GM10266 (cell line): Measurements from ENCODE around the gene SUSD1.

ENCODE experiments used
- DNase-seq: peaks from one replicate; pipeline ENCODE4 v3.0.0; 2012; ENCODE audit errors: extremely low spot score
- TF ChIP-seq, protein P1 (sequence below): IDR thresholded peaks from 2 replicates; pipeline ENCODE4 v1.5.1; 2012; ENCODE audit warnings: mild to moderate bottlenecking, low read depth; ENCODE audit not compliant: control insufficient read depth, insufficient read depth; ENCODE audit errors: missing control alignments

Gene SUSD1

DNA sequence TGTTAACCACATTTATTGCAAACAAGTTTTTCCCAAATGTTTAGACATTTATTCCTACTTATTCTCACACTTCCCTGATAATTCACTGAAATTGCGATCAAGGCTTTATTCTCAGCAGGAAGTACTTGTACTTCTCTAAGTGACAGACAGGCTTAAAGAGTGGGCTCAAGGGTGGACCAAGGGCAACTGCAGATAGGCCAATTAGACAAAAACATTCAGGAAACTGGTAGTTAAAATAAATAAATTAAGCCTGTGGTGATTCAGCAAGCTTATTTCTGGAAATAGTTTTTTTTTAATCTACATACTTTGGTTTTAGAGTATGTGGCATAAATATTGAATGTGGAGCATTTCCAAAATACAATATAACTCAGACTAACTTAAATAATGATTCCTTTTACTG, 142.4 kb downstream of the SUSD1 start:
- DNase-seq: no peak
- TF ChIP-seq, protein P1, sequence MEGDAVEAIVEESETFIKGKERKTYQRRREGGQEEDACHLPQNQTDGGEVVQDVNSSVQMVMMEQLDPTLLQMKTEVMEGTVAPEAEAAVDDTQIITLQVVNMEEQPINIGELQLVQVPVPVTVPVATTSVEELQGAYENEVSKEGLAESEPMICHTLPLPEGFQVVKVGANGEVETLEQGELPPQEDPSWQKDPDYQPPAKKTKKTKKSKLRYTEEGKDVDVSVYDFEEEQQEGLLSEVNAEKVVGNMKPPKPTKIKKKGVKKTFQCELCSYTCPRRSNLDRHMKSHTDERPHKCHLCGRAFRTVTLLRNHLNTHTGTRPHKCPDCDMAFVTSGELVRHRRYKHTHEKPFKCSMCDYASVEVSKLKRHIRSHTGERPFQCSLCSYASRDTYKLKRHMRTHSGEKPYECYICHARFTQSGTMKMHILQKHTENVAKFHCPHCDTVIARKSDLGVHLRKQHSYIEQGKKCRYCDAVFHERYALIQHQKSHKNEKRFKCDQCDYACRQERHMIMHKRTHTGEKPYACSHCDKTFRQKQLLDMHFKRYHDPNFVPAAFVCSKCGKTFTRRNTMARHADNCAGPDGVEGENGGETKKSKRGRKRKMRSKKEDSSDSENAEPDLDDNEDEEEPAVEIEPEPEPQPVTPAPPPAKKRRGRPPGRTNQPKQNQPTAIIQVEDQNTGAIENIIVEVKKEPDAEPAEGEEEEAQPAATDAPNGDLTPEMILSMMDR: no peak

DNA sequence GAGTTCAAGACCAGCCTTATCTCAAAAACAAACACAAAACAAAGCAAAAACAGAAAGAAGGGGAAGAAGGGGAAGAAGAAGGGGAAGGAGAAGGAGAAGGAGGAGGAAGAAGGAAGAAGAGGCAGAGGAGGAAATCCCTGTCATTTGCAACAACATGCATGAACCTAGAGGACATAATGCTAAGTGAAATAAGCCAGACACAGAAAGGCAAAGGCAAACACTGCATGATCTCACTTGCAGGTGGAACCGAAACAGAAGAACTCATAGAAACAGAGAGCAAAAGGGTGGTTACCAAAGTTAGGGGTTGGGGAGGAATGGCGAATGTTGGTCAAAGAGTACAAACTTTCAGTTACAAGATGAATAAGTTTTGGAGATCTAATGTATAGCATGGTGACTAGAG, 143.1 kb downstream of the SUSD1 start:
- TF ChIP-seq, protein P1: no peak
- DNase-seq: no peak

DNA sequence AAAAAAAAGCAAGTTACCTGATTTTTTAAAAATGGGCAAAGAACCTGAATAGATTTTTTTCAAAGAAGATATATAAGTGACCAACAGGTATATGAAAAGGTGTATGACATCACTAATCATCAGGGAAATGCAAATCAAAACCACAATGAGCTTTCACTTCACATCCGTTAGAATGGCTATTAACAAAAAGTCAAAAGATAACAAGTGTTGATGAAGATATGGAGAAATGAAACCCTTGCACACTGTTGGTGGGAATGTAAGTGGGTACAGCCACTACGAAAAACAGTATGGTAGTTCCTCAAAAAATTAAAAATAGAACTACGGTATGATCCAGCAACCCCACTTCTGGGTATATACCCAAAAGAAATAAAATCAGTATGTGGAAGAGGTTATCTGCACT, 143.7 kb downstream of the SUSD1 start:
- DNase-seq: no peak

DNA sequence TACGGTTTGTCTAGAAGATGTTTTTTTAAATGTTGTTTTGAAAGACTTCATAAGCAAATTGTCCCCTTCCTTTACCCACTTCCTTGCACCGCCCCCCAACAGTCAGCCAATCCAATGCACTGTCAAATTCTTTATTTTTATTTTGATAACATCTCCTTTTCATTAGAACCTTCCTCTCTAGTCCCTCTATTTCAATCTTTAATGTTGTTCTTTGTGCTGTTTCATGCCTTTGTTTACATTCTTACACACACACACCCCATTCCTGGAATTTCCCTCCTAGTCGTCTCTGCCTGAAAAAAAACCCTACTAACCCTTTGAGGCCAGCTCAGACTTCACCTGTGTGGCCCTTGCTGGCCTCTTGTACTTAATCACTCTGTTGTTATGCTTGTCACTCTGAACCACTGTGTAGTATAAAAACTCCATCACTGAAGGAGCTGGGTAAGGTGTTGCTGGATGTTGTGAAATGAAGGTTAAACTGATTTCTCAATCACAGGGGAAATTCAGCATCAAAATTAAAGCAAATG, 145.1 kb downstream of the SUSD1 start:
- TF ChIP-seq, protein P1: no peak
- no peak for DNase-seq

More for the DNA sequence above, 143.7 kb downstream of the SUSD1 start:
- TF ChIP-seq, protein P1: no peak

DNA sequence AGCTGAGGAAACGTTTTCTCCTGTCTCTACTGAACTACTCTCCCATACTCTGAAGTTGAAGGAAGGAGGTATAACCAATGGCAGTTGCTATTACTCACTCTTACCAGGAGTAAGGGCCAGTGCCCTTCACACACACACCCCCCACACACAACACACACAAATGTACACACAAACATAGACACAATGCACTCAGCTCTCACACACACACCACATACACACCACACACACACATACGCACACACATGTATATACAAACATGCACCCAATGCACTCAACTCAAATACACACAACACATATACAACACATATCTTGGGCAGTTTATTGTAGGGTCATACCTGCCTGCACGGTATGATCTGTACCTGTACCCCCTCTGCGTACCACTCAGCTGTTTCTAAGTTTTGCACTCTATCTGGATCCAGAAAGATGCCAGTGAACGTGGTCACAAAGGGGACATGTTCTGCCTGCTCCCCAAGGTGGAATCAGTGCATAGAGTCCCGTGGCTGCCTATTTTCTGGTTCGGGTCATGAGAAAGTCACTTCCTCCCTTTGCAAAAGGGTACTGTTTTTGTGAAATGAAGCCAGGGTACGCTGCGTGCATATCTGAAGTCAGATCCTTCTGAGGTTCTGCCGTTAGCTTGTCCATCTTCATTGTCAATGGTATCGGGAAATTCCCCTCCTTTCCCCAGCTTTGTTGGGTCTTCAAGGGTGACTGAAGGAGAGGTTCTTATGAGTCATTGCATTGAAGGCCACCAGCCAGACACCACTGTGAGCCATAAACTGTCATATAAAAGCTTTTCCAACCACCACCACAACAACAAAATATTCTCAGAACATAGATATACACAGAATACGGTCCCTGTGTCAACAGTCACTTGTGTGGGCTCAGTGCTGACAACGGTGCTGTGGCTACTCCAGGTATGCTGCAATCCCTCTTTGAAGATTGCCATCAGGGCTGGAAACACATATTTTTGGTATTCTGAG, 146.6 kb downstream of the SUSD1 start:
- TF ChIP-seq, protein P1: no peak
- DNase-seq: peak; percentile 37

DNA sequence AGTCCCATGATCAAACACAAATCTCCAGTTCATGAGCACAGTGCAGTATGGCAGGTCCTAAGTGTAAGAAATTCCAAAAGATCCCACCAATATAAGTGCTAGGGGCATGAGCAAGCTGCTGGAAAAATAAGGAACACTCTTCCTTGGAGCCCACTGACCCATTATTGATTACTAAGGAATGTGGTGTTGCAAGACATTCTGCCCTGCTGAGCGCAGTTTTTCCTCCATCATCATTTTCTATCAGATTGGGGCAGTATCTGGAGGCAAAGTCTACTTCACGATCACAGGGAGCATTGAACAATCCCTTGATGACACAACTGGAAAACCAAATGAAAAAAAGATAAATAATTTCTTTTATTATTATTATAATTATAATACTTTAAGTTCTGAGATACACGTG, 149.2 kb downstream of the SUSD1 start:
- DNase-seq: no peak
- TF ChIP-seq, protein P1: no peak

DNA sequence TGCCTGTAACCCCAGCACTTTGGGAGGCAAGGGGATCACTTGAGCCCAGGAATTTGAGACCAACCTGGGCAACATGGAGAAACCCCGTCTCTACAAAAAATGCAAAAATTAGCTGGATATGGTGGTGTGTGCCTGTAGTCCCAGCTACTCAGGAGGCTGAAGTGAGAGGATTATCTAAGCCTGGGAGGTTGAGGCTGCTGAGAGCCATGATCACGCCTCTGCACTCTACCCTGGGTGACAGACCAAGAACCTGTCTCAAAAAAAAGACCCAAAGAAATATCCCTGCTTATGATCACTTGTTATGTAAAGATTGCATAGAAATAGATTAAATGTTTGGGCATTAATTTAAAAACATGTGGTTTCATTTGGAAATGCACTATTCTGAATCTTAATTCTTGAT, 153.4 kb downstream of the SUSD1 start:
- TF ChIP-seq, protein P1: no peak
- no peak for DNase-seq
